HEK293 (cell line): ENCODE measurements around the gene RUFY4.

Source experiments
- CTCF ChIA-PET: fragments of 350-600 bp; formaldehyde crosslinking; extraction: SDS; loops from one replicate; lab custom pipeline; 2021; ENCODE audit warnings: antibody characterized with exemption; lab: Yijun Ruan, JAX
- POLR2A ChIA-PET: fragments of 300-600 bp; formaldehyde crosslinking; extraction: SDS; loops from one replicate; lab custom pipeline; 2020; ENCODE audit warnings: antibody characterized with exemption, inconsistent platforms; lab: Yijun Ruan, JAX
- H3K27ac ChIP-seq: fragments of 200-500 bp; sonication (Bioruptor generic); 2 replicates; pipeline ENCODE4 v1.5.1; 2014; ENCODE audit warnings: low read depth, low read length, control low read depth, inconsistent platforms; ENCODE audit errors: extremely low read depth
- H3K36me3 ChIP-seq, 2 experiments: fragments of 200-500 bp in 1 of 2; sonication (Bioruptor generic) in 1 of 2; 1 replicate in 1 of 2; 2 replicates in 1 of 2; pipeline ENCODE4 v1.5.1; 2014 to 2017; ENCODE audit warnings: inconsistent platforms in 2 of 2, low read length in 2 of 2; ENCODE audit not compliant: control insufficient read depth in 2 of 2, insufficient read depth in 1 of 2
- H3K4me1 ChIP-seq: fragments of 200-500 bp; sonication (Bioruptor generic); 2 replicates; pipeline ENCODE4 v1.5.1; 2014; ENCODE audit warnings: mild to moderate bottlenecking, low read length, inconsistent platforms; ENCODE audit not compliant: control insufficient read depth, insufficient read depth
- H3K4me3 ChIP-seq: 2 replicates; pipeline ENCODE4 v1.5.1; 2011; ENCODE audit warnings: low read depth, mild to moderate bottlenecking, control low read depth, low read length, moderate library complexity
- H3K9me3 ChIP-seq: fragments of 200-500 bp; sonication (Bioruptor generic); 2 replicates; pipeline ENCODE4 v1.5.1; 2014; ENCODE audit warnings: low read depth, low read length, inconsistent platforms; ENCODE audit not compliant: control insufficient read depth, insufficient read depth
- KLF16 ChIP-seq: fragments of 450-650 bp; formaldehyde crosslinking; IDR thresholded peaks from 2 replicates; pipeline ENCODE4 v1.5.1; 2017; ENCODE audit warnings: missing biosample characterization, missing genetic modification characterization
- KLF9 ChIP-seq: fragments of 450-650 bp; formaldehyde crosslinking; IDR thresholded peaks from 2 replicates; pipeline ENCODE4 v1.5.1; 2016; ENCODE audit warnings: missing biosample characterization, missing genetic modification characterization, low read depth
- TSHZ1 ChIP-seq: fragments of 450-650 bp; formaldehyde crosslinking; IDR thresholded peaks from 2 replicates; pipeline ENCODE4 v1.5.1; 2016; ENCODE audit warnings: missing biosample characterization, missing genetic modification characterization, borderline replicate concordance
- ZNF140 ChIP-seq: fragments of 450-650 bp; formaldehyde crosslinking; IDR thresholded peaks from 2 replicates; pipeline ENCODE4 v1.5.1; 2016; ENCODE audit warnings: missing biosample characterization, missing genetic modification characterization
- ZNF16 ChIP-seq: fragments of 450-650 bp; formaldehyde crosslinking; IDR thresholded peaks from 2 replicates; pipeline ENCODE4 v1.5.1; 2016; ENCODE audit warnings: low read depth, missing biosample characterization, missing genetic modification characterization
- ZNF280D ChIP-seq: fragments of 450-650 bp; formaldehyde crosslinking; IDR thresholded peaks from 2 replicates; pipeline ENCODE4 v1.5.1; 2016; ENCODE audit warnings: missing biosample characterization, missing genetic modification characterization
- ZNF501 ChIP-seq: fragments of 450-650 bp; formaldehyde crosslinking; IDR thresholded peaks from 2 replicates; pipeline ENCODE4 v1.5.1; 2016; ENCODE audit warnings: missing biosample characterization, missing genetic modification characterization
- ZNF692 ChIP-seq: fragments of 450-650 bp; formaldehyde crosslinking; IDR thresholded peaks from 2 replicates; pipeline ENCODE4 v1.5.1; 2016; ENCODE audit warnings: missing biosample characterization, missing genetic modification characterization
- ZNF791 ChIP-seq: fragments of 450-650 bp; formaldehyde crosslinking; IDR thresholded peaks from 2 replicates; pipeline ENCODE4 v1.5.1; 2016; ENCODE audit warnings: missing biosample characterization, missing genetic modification characterization
- TF ChIP-seq, protein P1 (sequence below): fragments of 450-650 bp; formaldehyde crosslinking; IDR thresholded peaks from 2 replicates; pipeline ENCODE4 v1.5.1; 2016; ENCODE audit warnings: missing biosample characterization, missing genetic modification characterization

Gene RUFY4

DNA sequence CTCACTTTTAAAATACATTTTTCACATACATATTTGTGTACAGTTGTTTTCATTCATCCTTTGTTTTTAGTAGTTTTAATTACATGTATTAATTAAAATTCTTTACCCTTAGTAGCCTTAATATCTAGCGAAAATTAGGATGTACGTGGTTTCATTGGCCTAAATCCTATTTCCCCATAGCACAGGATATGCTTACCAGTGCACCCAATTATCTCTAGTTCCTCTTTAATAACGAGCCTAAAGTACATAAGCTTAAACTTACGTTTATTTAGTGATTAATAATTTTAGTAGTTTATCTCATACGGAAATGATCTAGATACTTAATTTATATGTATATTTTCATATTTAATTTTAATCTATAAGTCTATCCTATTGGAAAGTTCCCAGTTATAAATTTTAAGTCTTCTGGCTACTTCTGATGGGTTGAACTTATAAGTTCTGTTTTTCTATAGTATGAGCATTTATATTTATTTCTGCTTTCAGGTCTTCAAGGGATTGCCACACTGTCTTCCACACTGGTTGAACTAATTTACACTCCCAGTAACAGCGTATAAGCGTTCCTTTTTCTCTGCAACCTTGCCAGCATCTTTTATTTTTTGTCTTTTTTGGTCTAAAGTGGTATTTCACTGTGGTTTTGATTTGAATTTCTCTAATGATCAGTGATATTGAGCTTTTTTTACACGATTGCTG, 21.4 kb upstream of the RUFY4 start:
- POLR2A ChIA-PET = no interaction called here
- H3K36me3 ChIP-seq = no peaks in the 10 kb centered on the region
- TF ChIP-seq ZNF140 (tag by site-specific recombination) (no peak), KLF9 (tag by site-specific recombination) (no peak), ZNF692 (tag by site-specific recombination) (no peak)
- no peaks in the 10 kb centered on the region for H3K4me1 ChIP-seq
- CTCF ChIA-PET = interaction anchor here (1.0 to 1.4 kb wide), 2 partner anchors 26 to 161 kb away, joined by 3 read pairs; no protein-coding TSS in a partner anchor
- no peak overlapping the region for H3K27ac ChIP-seq
- H3K9me3 ChIP-seq = no peaks in the 10 kb centered on the region
- H3K4me3 ChIP-seq = no peak overlapping the region

- POLR2A ChIA-PET = no interaction called here
Measured at GRCh38 chr2:218051903-218052302, 17.1 kb upstream of the RUFY4 start.

More at GRCh38 chr2:218051903-218052302, 17.1 kb upstream of the RUFY4 start:
- Histone ChIP-seq H3K27ac (no peak overlapping the region), H3K9me3 (no peaks in the 10 kb centered on the region), H3K36me3 (no peaks in the 10 kb centered on the region), H3K4me3 (no peak overlapping the region), H3K4me1 (no peaks in the 10 kb centered on the region)
- TF ChIP-seq, protein P1, sequence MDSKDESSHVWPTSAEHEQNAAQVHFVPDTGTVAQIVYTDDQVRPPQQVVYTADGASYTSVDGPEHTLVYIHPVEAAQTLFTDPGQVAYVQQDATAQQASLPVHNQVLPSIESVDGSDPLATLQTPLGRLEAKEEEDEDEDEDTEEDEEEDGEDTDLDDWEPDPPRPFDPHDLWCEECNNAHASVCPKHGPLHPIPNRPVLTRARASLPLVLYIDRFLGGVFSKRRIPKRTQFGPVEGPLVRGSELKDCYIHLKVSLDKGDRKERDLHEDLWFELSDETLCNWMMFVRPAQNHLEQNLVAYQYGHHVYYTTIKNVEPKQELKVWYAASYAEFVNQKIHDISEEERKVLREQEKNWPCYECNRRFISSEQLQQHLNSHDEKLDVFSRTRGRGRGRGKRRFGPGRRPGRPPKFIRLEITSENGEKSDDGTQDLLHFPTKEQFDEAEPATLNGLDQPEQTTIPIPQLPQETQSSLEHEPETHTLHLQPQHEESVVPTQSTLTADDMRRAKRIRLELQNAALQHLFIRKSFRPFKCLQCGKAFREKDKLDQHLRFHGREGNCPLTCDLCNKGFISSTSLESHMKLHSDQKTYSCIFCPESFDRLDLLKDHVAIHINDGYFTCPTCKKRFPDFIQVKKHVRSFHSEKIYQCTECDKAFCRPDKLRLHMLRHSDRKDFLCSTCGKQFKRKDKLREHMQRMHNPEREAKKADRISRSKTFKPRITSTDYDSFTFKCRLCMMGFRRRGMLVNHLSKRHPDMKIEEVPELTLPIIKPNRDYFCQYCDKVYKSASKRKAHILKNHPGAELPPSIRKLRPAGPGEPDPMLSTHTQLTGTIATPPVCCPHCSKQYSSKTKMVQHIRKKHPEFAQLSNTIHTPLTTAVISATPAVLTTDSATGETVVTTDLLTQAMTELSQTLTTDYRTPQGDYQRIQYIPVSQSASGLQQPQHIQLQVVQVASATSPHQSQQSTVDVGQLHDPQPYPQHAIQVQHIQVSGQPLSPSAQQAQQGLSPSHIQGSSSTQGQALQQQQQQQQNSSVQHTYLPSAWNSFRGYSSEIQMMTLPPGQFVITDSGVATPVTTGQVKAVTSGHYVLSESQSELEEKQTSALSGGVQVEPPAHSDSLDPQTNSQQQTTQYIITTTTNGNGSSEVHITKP (tag by site-specific recombination) = no peak
- TF ChIP-seq ZNF16 (tag by site-specific recombination) (no peak), TSHZ1 (tag by site-specific recombination) (no peak), ZNF501 (tag by site-specific recombination) (no peak), ZNF280D (tag by site-specific recombination) (no peak), ZNF791 (tag by site-specific recombination) (no peak), KLF16 (tag by site-specific recombination) (no peak)
- CTCF ChIA-PET = interaction anchor here (0.6 to 1.0 kb wide), 3 partner anchors 9 to 45 kb away, joined by 3 to 4 read pairs (median 3); no protein-coding TSS in a partner anchor
